ENCODE data around the gene OPALIN.

- TF ChIP-seq CTCF (IDR thresholded peaks at IDR 0.05), result no peak
- TF ChIP-seq POLR2A (IDR thresholded peaks at IDR 0.05), result no peak
Observed at GRCh38 chr10:96305019-96305418, 53.8 kb downstream of the OPALIN start.
